ENCODE measurements around the gene PGS1. TPM values are rescaled to one million over a fixed set of nuclear protein-coding genes. Genes with fewer than 3 reads are reported as not detected.

Gene PGS1
- total and polyA plus RNA-seq, 2 donors from 2014 or later = 15.6 to 65.4 TPM

DNA sequence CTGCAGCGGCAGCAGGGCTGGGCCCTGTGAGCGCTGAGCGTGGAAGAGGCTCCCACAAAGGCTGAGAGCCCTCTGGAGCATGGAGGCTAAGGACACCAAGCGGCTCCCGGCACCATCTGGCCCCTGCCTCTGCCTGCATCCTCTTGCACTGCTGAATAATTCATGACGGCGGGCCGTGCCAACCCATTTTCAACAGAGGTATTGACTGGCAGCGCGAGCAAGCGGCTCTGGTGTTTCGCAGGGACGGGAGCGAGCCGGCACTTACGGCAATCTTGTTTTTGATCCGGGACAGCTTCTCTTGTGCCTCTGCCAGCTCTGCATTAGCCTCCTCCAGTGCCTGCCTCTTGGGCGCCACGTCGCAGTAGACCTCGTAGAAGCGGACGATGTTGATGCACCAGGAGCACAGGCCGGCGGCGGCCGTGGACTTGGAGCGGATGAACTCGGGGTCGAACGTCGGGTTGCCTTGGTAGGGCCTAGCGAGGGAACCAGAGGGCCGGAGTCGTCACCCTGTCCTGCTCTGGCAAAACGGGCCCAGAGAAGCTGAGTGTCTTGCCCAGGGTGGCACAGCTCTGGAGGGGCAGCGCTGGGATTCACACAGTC is 80.4 kb downstream of the PGS1 start:
- TF ChIP-seq, protein P1, sequence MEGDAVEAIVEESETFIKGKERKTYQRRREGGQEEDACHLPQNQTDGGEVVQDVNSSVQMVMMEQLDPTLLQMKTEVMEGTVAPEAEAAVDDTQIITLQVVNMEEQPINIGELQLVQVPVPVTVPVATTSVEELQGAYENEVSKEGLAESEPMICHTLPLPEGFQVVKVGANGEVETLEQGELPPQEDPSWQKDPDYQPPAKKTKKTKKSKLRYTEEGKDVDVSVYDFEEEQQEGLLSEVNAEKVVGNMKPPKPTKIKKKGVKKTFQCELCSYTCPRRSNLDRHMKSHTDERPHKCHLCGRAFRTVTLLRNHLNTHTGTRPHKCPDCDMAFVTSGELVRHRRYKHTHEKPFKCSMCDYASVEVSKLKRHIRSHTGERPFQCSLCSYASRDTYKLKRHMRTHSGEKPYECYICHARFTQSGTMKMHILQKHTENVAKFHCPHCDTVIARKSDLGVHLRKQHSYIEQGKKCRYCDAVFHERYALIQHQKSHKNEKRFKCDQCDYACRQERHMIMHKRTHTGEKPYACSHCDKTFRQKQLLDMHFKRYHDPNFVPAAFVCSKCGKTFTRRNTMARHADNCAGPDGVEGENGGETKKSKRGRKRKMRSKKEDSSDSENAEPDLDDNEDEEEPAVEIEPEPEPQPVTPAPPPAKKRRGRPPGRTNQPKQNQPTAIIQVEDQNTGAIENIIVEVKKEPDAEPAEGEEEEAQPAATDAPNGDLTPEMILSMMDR (IDR thresholded peaks at IDR 0.05; ENCODE audit: borderline replicate concordance, extremely low read depth, insufficient read depth) = no peak
- H3K4me1 ChIP-seq (ENCODE audit: control insufficient read depth in 2 of 3, insufficient read depth in 2 of 3, low read depth in 1 of 3, low read length in 3 of 3) = no peaks in the 10 kb centered on the region
- intact Hi-C loops (cut with DNase I) = no loop called here
- no peak for FAIRE-seq
- no peaks in the 10 kb centered on the region for H3K36me3 ChIP-seq (ENCODE audit: control insufficient read depth in 2 of 3, insufficient read depth in 3 of 3, low read length in 3 of 3)
- no peak overlapping the region for H3K27ac ChIP-seq (ENCODE audit: low read depth in 2 of 2, low read length in 2 of 2)
- no peak overlapping the region for H3K4me3 ChIP-seq (ENCODE audit: low read length in 3 of 3)
- no peaks in the 10 kb centered on the region for H3K27me3 ChIP-seq (ENCODE audit: control insufficient read depth, insufficient read depth, low read length)
- H3K9me3 ChIP-seq (ENCODE audit: control insufficient read depth in 2 of 3, insufficient read depth in 1 of 3, low read length in 3 of 3) = no peaks in the 10 kb centered on the region
- no peak for DNase-seq
- H3K9ac ChIP-seq (ENCODE audit: low read length in 3 of 3) = no peak overlapping the region

DNA sequence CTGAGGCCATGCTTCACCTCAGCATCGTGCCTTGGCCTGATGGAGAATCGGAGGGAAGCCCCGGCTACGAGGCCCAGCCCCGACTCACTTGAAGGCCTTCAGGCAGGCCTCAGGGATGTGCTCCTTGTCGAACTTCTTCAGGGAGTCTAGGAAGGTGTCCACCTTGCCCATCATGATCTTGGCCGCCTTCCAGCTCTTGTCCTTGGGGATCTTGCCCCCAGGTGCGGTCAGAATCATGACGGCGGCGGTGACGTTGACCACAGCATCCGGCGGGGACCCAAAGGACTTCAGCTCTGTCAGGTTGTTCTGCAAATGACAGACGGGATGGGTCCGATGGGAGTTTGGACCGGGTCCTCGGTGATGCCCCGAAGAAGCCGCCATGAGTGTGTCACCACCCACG is 81.2 kb downstream of the PGS1 start:
- no peaks in the 10 kb centered on the region for H3K27me3 ChIP-seq (ENCODE audit: control insufficient read depth, insufficient read depth, low read length)
- H3K27ac ChIP-seq (ENCODE audit: low read depth in 2 of 2, low read length in 2 of 2) = no peak overlapping the region
- no peak overlapping the region for H3K4me3 ChIP-seq (ENCODE audit: low read length in 3 of 3)
- intact Hi-C loops (cut with DNase I) = no loop called here
- no peaks in the 10 kb centered on the region for H3K36me3 ChIP-seq (ENCODE audit: control insufficient read depth in 2 of 3, insufficient read depth in 3 of 3, low read length in 3 of 3)
- no peak for DNase-seq
- no peaks in the 10 kb centered on the region for H3K4me1 ChIP-seq (ENCODE audit: control insufficient read depth in 2 of 3, insufficient read depth in 2 of 3, low read depth in 1 of 3, low read length in 3 of 3)
- H3K9me3 ChIP-seq (ENCODE audit: control insufficient read depth in 2 of 3, insufficient read depth in 1 of 3, low read length in 3 of 3) = no peaks in the 10 kb centered on the region
- FAIRE-seq = no peak
- H3K9ac ChIP-seq (ENCODE audit: low read length in 3 of 3) = no peak overlapping the region
- TF ChIP-seq, protein P1 (IDR thresholded peaks at IDR 0.05; ENCODE audit: borderline replicate concordance, extremely low read depth, insufficient read depth) = no peak

DNA sequence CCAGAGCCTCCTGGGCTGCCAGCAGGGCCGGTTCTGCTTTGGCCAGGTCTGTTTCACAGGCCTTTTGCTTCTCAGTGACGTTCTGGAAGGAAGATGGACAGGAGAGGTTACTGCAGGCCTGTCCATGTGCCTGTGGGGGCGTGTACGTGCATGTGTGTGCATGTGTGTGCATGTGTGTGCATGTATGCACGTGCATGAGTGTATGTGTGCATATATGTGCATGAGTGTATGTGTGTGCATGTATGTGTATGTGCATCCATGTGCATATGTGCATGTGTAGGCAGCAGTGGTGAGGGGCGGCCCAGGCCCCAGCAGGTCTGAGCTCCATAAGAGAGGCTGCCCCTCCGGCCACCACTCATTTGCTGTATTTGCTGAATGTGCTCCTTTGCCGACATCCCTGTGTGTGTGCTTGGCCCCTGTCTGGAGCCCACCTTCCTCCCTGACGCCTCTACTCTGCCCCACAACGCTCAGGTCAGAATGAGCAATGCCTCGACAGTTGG is 81.8 kb downstream of the PGS1 start:
- H3K36me3 ChIP-seq (ENCODE audit: control insufficient read depth in 2 of 3, insufficient read depth in 3 of 3, low read length in 3 of 3) = no peaks in the 10 kb centered on the region
- no peak for DNase-seq
- no peaks in the 10 kb centered on the region for H3K4me1 ChIP-seq (ENCODE audit: control insufficient read depth in 2 of 3, insufficient read depth in 2 of 3, low read depth in 1 of 3, low read length in 3 of 3)
- TF ChIP-seq, protein P1 (IDR thresholded peaks at IDR 0.05; ENCODE audit: borderline replicate concordance, extremely low read depth, insufficient read depth) = no peak
- FAIRE-seq = no peak
- no peak overlapping the region for H3K4me3 ChIP-seq (ENCODE audit: low read length in 3 of 3)
- H3K9me3 ChIP-seq (ENCODE audit: control insufficient read depth in 2 of 3, insufficient read depth in 1 of 3, low read length in 3 of 3) = no peaks in the 10 kb centered on the region
- intact Hi-C loops (cut with DNase I) = no loop called here
- no peak overlapping the region for H3K9ac ChIP-seq (ENCODE audit: low read length in 3 of 3)
- H3K27ac ChIP-seq (ENCODE audit: low read depth in 2 of 2, low read length in 2 of 2) = no peak overlapping the region
- H3K27me3 ChIP-seq (ENCODE audit: control insufficient read depth, insufficient read depth, low read length) = no peaks in the 10 kb centered on the region

All from kidney (tissue), 14 donors.